Stomach (tissue), 9 donors: ENCODE results near the gene HAL. TPM values are rescaled to one million over a fixed set of nuclear protein-coding genes. Genes with fewer than 3 reads are reported as not detected.
A peak's percentile ranks its signal among the peaks of the same experiment; 100 is the strongest.

ENCODE experiments used
- DNase-seq, 2 donors: peaks; one replicate each; pipeline versions ENCODE4 v3.0.0 to v3.0.0-alpha.2; 2013 to 2019
- H3K27ac ChIP-seq, 5 donors: fragments of 200-600 bp in 4 of 5; sonication (generic) in 4 of 5; one replicate each; pipeline ENCODE4 v1.5.1; 2013 to 2019; ENCODE audit warnings: mild to moderate bottlenecking in 1 of 5, moderate library complexity in 1 of 5
- H3K27me3 ChIP-seq, 3 donors: fragments of 200-600 bp; sonication (generic); one replicate each; pipeline ENCODE4 v1.5.1; 2017 to 2019; ENCODE audit warnings: mixed run types in 1 of 3
- H3K36me3 ChIP-seq, 4 donors: fragments of 200-600 bp; sonication (generic); 1 replicate in 3 of 4; 2 replicates in 1 of 4; pipeline ENCODE4 v1.5.1; 2016 to 2019
- H3K4me1 ChIP-seq, 4 donors: fragments of 200-600 bp; sonication (generic); one replicate each; pipeline ENCODE4 v1.5.1; 2016 to 2019
- H3K4me3 ChIP-seq, 4 donors: fragments of 200-600 bp; sonication (generic) in 3 of 4; one replicate each; pipeline ENCODE4 v1.5.1; 2016 to 2019; ENCODE audit warnings: mild to moderate bottlenecking in 1 of 4
- H3K9me3 ChIP-seq, 4 donors: fragments of 200-600 bp; sonication (generic); one replicate each; pipeline ENCODE4 v1.5.1; 2016 to 2019
- CTCF ChIP-seq, 7 experiments: fragments of 450-650 bp in 4 of 7; fragments of 200-600 bp in 3 of 7; sonication (generic) in 3 of 7; IDR thresholded peaks; one replicate each; pipeline ENCODE4 v1.5.1; 2016 to 2019; ENCODE audit warnings: antibody characterized with exemption in 7 of 7, control low read depth in 2 of 7, mild to moderate bottlenecking in 1 of 7
- EP300 ChIP-seq: sonication (generic); formaldehyde crosslinking; IDR thresholded peaks from one replicate; pipeline ENCODE4 v1.6.1; 2017; ENCODE audit warnings: antibody characterized with exemption
- POLR2A ChIP-seq, 4 donors: fragments of 450-650 bp; IDR thresholded peaks; one replicate each; pipeline ENCODE4 v1.6.1; 2016; ENCODE audit warnings: antibody characterized with exemption in 4 of 4, control low read depth in 2 of 4, mild to moderate bottlenecking in 1 of 4, moderate library complexity in 1 of 4
- POLR2AphosphoS5 ChIP-seq, 3 donors: sonication (generic); formaldehyde crosslinking; IDR thresholded peaks; one replicate each; pipeline ENCODE4 v1.6.1; 2016; ENCODE audit warnings: antibody characterized with exemption in 3 of 3
- WGBS, 5 donors: extraction: QIAGEN DNeasy Blood & Tissue Kit in 3 of 5; methylation state at CpG; one replicate each; pipeline versions ENCODE4 v1.1.5 to v1.1.7; 2013 to 2018; 5-methylcytosine and 5-hydroxymethylcytosine counted together
- intact Hi-C: fragments of 100-400 bp; cut with DNase I; formaldehyde crosslinking; loops from one replicate; pipeline ENCODE4 v1.15.1; 2023; ENCODE audit warnings: low total_unique reads
- polyA plus RNA-seq, 3 donors: library from polyadenylated mRNA; stranded (reverse); fragments of 200-250 nt; gene quantifications; one replicate each; pipeline ENCODE4 v1.2.3, GENCODE V29; 2013
- total RNA-seq, 5 donors: library from RNA; depleted of rRNA; stranded (reverse); fragments of >200 nt; gene quantifications; one replicate each; pipeline versions ENCODE4 v1.1.0 to v1.2.3, GENCODE V29; 2014 to 2016
- donor health status: healthy with polysubstance abuse.
- donor health status: Bipolar disorder and iron deficiency.
- donor health status: healthy.

HAL gene
- total and polyA plus RNA-seq, 8 donors: 0.23 to 85.8 (median 1.8) TPM; not detected in 4

- TF ChIP-seq POLR2AphosphoS5 (IDR thresholded peaks at IDR 0.05): no peak
- peak in 2 of 7 experiments; percentile 13 to 23 for TF ChIP-seq CTCF (IDR thresholded peaks at IDR 0.05)
- TF ChIP-seq POLR2A (IDR thresholded peaks at IDR 0.05): no peak
- TF ChIP-seq EP300: no peak
- DNase-seq: peak; percentile 56 to 85
- peak within 1 kb of the TSS; percentile 75 to 80 (median 78) for H3K4me3 ChIP-seq
- no peaks in the 10 kb centered on the region for H3K36me3 ChIP-seq
- peak within 1 kb of the TSS; percentile 73 to 88 (median 83) for H3K27ac ChIP-seq
- peaks cover 0 to 22% (median 14%) of the 10 kb centered on the region in 4 donors for H3K4me1 ChIP-seq
- H3K9me3 ChIP-seq: no peaks in the 10 kb centered on the region
- intact Hi-C loops: no loop called here
- WGBS, 5 donors: 0 to 1% (median 1%) methylated on average over 20 to 38 of the region's 38 CpGs
- H3K27me3 ChIP-seq: peaks cover 0 to 5% (median 0%) of the 10 kb centered on the region in 3 donors
Measured at GRCh38 chr12:95943330-95943842, 52.8 kb downstream of the HAL start, which contains the start of gene AMDHD1. TSS of gene AMDHD1 (plus strand) at chr12:95943331. CDS start at chr12:95943399, 68 bp downstream.

GRCh38 chr12:95942524-95943329 lies 53.4 kb downstream of the HAL start, which contains the start of gene CCDC38:
TSS of gene CCDC38 (minus strand) at chr12:95942614. CDS start at chr12:95936509, 6,105 bp downstream.
- Histone ChIP-seq H3K27me3 (peaks cover 0 to 5% (median 0%) of the 10 kb centered on the region in 3 donors), H3K9me3 (no peaks in the 10 kb centered on the region), H3K36me3 (no peaks in the 10 kb centered on the region), H3K4me3 (peak within 1 kb of the TSS; percentile 75 to 80 (median 78)), H3K27ac (peak within 1 kb of the TSS; percentile 73 to 88 (median 83)), H3K4me1 (peaks cover 0 to 22% (median 14%) of the 10 kb centered on the region in 4 donors)
- peak; percentile 72 to 91 for DNase-seq
- no peak for TF ChIP-seq POLR2AphosphoS5 (IDR thresholded peaks at IDR 0.05)
- no peak for TF ChIP-seq CTCF (IDR thresholded peaks at IDR 0.05)
- TF ChIP-seq POLR2A (IDR thresholded peaks at IDR 0.05): no peak
- no peak for TF ChIP-seq EP300
- 0 to 1% (median 1%) methylated on average over 42 to 51 of the region's 51 CpGs for WGBS, 5 donors
- intact Hi-C loops: no loop called here

- H3K9me3 ChIP-seq: no peaks in the 10 kb centered on the region
- intact Hi-C loops: no loop called here
- H3K4me1 ChIP-seq: peaks cover 0 to 22% (median 14%) of the 10 kb centered on the region in 4 donors
- 3 to 16% (median 10%) methylated on average over 13 of the region's 13 CpGs for WGBS, 5 donors
- no peak for TF ChIP-seq CTCF (IDR thresholded peaks at IDR 0.05)
- TF ChIP-seq POLR2AphosphoS5 (IDR thresholded peaks at IDR 0.05): no peak
- TF ChIP-seq POLR2A (IDR thresholded peaks at IDR 0.05): no peak
- TF ChIP-seq EP300: no peak
- DNase-seq: no peak
- H3K27me3 ChIP-seq: peaks cover 0 to 5% (median 0%) of the 10 kb centered on the region in 3 donors
- H3K4me3 ChIP-seq: peak overlapping the region; percentile 75 to 80 (median 78)
- no peaks in the 10 kb centered on the region for H3K36me3 ChIP-seq
- peak overlapping the region; percentile 73 to 88 (median 83) for H3K27ac ChIP-seq
Measured at GRCh38 chr12:95942101-95942523, 54.0 kb downstream of the HAL start.

GRCh38 chr12:95940514-95940913 lies 55.6 kb downstream of the HAL start:
- H3K36me3 ChIP-seq: no peaks in the 10 kb centered on the region
- H3K27me3 ChIP-seq: peaks cover 0 to 5% (median 0%) of the 10 kb centered on the region in 3 donors
- 60 to 70% (median 63%) methylated on average over 6 of the region's 6 CpGs for WGBS, 5 donors
- no peaks in the 10 kb centered on the region for H3K9me3 ChIP-seq
- no peak overlapping the region for H3K27ac ChIP-seq
- H3K4me3 ChIP-seq: no peak overlapping the region
- intact Hi-C loops: no loop called here
- no peak for DNase-seq
- TF ChIP-seq POLR2A (IDR thresholded peaks at IDR 0.05) (no peak), EP300 (no peak), POLR2AphosphoS5 (IDR thresholded peaks at IDR 0.05) (no peak), CTCF (IDR thresholded peaks at IDR 0.05) (no peak)
- H3K4me1 ChIP-seq: peaks cover 0 to 22% (median 14%) of the 10 kb centered on the region in 4 donors
